Forelimb muscle (tissue), 1 donor: ENCODE measurements around the gene SLC25A31. TPM values are rescaled to one million over a fixed set of nuclear protein-coding genes. Genes with fewer than 3 reads are reported as not detected.

ENCODE experiments used
- DNase-seq: peaks from one replicate; pipeline ENCODE4 v3.0.0-alpha.2; 2013; ENCODE audit warnings: low read depth
- polyA plus RNA-seq: library from polyadenylated mRNA; unstranded; fragments of 120-200 nt; gene quantifications from one replicate; pipeline ENCODE4 v1.2.1, GENCODE V29; 2013; ENCODE audit not compliant: insufficient read length

Gene SLC25A31
- polyA plus RNA-seq, 1 donor: not detected

DNA sequence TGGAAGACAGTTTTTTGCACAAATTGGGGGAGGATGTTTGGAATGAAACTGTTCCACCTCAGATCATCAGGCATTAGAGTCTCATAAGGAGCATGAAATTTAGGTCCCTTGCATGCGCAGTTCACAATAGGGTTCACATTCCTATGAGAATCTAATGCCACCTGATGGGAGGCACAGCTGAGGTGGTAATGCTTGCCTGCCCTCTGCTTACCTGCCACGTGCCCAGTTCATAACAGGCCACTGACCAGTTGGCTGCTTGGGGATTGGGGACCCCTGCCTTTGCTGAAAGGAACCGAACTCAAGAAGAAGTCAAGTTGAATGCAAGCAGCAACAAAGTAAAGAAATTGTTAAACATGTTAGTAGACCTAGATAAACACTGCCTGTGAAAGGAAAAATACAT, 47.3 kb downstream of the SLC25A31 start:
- no peak for DNase-seq

DNA sequence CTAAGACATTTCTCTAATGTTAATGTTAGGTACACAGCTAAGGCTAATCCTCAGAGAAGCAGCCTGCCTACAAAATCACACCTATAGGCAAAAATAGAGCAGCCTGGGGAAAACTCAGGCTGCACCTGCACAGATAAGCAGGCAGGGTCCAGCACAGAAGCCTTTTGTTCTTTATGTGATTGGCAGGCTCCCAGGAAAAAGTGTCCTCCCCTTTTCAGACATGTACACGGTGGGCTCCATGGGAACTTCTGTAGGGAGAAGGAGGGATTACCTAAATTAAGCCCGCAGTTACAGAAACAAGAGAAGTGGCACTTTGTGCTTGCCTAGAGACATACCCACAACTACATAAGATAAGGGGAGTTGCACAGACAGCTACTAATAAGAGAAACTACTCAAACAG, 47.9 kb downstream of the SLC25A31 start:
- no peak for DNase-seq

DNA sequence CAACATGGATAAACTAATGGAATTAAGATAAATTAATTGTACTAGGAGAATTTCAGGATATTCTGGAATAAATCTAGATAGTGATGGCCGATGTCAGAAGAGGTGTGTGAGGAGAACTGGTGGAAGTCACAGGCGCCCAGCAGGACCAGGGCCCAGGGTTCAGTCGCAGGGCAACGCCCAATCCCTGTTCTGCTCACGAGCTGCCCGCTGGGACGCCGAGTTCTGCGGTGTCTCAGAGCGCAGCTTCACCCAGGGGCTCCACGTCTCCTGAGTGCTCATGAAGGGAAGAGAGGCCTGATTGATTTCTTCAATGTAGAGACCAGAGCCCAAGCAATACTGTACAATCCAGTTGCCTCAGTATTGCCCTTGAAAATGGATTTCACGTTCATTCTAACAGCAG, 50.4 kb downstream of the SLC25A31 start:
- DNase-seq: no peak

DNA sequence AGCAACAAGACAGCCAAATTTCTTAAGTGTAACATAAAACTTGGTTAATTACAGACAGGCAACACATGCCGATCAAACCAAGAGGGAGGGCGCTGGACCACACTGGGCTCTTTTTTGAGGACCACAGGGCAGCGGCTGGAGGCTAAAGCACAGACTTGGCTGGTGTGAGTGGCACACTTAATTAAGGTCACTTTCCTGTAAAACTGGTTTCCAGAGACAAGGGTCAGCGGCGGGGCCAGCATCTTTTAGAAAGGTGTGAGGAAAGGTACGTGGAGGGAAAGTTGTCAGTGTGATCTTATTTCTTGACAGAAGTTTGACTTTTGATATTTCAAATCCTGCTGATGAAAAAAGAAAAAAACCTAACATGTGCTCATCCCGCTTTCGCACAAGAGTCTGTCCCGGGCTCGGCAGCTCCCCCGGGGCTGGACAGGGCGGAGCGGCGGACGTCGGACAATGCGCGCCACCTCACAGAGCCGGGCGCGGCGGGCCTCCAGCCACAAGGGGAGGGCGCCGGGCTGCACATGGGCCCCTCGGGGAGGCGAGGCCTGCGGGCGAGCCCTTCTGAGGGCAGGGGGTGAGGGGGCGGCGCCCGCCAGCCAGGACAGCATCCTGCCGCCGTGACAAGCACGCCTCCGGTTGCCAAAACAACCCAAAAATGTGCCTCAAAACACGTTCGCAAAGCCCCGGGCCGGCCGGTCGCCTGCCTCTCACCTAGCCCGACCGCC, 51.3 kb downstream of the SLC25A31 start:
- DNase-seq: no peak

DNA sequence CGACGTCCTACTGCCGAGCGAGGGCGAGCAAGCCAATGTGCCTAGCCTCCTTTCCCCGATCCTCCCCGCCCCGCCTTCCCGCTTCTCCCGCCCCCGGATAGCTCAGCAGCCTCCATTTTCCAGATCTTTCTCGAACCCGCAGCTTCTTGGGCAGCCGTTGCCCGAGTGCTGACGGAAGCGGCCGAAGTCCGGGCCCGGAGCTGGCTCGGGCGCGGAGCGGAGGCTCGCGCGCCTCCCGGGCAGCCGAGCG, 51.8 kb downstream of the SLC25A31 start:
- DNase-seq: no peak

DNA sequence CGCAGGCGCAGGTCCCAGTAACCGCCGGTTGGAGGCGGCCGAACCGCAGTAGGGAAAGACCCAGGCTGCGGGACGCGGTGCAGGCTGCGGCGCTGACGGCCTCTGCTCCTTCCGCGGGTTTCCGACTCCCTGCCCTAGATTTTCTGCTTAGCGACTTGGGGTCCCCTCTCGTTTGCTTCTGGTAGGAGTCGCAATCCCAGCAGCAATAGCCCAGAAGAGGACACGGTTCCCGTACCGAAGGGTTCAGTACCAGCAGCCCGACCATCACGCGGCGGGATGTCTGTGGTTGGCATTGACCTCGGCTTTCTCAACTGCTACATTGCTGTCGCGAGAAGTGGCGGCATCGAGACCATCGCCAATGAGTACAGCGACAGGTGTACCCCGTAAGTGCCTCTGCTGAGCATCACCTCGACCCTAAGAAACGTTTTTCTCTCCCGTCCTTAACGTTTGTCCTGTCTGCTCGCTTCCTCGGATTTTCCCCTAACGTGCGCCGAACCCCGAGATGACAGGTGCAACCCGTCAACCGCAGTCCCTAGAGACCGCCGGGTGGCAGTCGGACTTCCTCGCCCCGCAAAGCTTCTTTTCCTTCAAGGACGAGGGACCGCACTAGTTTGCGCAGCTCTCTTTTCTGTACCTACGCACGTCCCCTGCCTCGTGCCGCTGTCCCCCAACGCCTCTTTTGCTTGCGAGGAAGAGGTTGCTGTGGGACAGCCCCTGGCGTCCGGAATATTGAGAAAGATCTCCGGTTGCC, 52.2 kb downstream of the SLC25A31 start, which contains the start of gene HSPA4L:
TSS of gene HSPA4L (plus strand) at position 48 of the 751 bp plus-strand sequence. CDS start at position 277, 229 bp downstream.
- DNase-seq: peak; percentile 72

DNA sequence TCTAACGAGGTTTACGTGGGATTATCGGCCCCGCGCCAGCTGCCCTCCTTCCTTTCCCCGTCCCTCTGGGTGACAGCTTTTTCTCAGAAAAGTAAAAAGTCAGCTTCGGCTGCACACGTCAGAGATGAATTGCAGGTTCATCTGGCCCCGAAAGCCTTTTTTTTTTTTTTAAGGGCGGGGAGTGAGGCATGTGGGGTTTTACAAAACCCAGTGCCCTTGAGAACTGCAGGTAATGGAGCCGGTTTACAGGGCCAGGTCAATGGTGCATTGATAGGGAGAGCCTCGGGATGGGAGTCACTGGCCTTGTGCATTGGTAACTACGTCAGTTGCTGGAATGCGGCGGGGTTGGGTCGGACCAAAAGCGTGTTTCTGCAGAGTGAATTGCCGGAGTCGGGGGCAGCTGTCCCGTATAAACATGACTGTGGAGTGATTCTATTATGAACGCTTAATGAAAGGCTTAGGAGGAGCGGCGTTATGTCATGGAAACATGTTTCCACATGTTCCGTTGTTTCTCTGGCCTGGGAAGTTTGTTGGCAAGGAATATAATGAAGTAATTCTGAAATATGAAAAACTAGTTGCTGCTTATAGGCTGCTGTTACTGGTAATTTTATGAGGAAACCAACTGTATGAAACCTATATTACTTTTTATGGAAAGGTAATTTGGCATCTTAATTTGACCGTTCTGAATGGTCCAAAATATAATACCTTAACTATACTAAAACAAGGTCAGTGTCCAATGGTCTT, 53.0 kb downstream of the SLC25A31 start:
- peak; percentile 84 for DNase-seq

DNA sequence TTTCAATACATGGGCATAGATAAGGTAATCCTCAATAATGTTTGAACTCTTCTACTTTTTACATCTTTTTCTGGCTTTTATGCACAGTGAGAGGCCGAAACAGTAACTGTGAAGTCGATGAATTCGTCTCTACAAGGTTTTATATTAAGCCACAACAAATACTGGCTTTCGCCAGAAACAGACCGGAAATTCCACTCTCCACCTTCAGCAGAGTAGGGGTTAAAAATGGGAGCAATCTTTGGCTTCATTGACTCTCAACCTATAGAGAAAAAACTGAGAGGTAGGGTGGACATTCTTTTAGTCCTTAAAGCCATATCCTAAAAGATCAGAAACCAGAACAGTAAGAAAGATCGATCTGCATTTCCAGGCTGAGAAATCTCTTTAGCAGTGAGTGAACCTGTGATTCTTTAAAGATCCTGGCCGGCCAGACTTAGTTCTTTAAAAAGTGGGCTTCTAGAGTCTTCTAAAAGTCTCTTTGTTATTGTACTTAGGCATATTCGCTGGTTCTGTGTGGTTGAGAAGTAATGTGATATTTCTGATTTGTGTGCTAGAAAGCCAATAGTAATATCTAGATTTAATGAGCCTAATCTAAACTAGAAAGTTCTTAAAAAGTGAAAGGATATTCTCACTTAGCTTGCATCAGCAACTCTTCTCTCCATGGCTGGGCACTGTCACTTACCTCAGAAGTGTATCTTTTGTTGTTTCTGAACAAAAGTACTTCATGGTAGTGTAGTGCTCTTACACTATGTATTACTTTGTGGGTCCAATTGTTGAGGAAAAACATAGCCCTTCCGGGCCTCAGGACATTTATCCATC, 54.0 kb downstream of the SLC25A31 start:
- no peak for DNase-seq

DNA sequence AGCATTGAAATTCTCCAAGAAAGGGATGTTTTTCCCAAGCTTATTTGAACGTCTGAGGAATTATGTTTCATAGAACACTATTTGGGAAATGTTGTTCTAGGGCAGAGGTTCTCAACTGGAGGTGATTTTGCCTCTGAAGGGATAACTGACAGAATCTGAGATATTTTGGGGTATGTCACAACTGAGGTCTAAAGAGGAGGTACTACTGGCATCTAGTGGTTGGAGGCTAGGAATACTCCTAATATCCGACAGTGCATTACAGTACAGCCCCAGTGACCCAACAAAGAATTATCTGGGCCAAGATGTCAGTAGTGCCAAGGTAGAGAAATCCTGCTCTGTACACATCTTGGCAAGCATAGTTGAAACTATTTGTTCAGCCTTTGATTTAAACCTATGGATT, 58.3 kb downstream of the SLC25A31 start:
- DNase-seq: no peak

DNA sequence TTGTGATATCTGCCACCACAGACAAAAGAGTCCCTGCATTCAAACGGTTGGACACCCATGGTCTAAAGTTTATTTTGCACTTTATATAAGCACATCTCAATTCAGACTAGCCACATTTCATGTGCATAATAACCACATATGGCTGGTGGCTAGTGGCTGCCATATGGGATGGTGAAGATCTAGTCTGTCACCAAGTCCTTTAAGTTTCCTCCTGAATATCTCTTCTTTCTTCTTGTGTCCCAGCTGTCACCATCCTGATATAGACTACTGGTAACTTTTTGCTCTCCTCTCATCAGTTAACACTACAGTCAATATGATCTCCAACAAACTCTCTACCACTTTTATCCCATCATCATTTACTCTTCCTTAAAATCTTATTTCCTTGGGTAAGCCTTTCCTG, 61.2 kb downstream of the SLC25A31 start:
- DNase-seq: no peak

DNA sequence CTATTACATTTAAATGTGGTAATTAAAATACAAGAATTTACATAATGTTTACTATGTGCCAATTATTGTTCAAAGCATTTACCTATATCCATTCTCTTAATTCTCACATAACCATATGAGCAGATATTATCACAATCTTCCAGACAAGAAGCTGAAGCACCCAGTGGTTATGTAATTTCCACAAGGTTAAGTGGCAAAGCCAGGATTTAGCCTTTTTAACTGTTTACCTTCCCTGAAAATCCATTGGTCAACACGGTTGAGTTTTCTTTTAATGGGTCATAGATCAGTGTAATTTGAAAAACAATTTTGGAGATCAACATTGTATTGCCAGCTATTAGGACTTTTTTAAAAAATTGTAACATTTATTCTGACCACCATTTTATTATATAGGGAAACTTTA, 63.3 kb downstream of the SLC25A31 start:
- no peak for DNase-seq

DNA sequence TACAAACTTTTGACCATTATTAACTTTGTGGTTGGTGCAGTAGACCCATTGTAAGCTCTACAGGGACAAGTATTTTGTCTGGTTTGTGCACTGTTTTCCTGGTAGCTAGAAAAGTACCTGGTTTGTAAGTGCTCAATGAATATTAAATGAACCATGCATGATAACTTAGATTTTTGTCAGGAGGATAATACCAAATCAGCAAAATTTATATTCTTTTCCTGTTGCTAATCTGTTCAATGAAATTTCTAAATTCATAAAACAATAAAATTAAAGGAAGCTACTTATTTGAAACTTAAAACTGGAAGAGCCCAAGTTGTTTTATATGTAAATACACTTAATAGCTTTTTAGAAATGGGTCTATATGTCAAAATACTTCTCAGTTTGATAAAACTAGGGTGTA, 69.5 kb downstream of the SLC25A31 start:
- no peak for DNase-seq

DNA sequence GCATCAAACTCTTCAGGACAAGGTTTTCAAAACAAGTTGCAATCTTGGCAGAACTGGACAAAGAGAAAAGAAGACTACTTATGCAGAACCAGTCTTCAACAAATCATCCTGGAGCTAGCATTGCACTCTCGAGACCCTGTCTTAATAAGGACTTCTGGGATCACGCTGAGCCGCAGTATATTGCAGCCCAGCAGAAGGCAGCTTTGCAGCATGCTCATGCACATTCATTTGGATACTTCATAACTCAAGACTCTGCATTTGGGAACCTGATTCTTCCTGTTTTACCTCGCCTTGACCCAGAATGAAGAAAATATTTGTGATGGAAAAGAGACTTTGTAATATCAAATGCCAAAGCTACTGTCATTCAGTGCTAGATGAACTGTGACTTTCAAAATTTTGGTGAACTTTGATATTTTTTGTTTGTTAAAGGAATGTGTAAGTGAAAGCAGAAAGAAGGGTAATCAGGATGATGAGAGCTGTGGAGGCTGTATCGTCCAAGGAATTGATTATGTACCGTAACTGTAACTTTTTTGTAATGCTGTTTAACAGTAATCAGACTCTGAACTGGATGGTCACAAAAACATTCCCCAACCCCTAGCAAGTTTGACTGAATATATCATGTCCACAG, 79.1 kb downstream of the SLC25A31 start:
- no peak for DNase-seq

DNA sequence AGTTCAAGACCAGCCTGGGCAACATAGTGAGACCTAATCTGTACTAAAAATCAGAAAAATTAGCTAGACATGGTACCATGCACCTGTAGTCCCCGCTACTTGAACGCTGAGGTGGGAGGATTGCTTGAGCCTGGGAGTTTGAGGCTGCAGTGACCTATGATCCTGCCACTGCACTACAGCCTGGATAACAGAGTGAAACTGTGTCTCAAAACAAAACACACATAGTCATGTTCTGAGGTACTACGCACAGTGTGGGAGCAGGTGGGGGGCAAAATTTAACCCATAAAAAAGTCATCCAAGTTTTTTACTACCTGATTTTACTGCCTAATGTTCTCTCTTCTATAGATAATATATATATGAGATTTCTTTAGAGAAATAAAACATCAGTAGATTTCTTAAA, 80.4 kb downstream of the SLC25A31 start:
- no peak for DNase-seq

DNA sequence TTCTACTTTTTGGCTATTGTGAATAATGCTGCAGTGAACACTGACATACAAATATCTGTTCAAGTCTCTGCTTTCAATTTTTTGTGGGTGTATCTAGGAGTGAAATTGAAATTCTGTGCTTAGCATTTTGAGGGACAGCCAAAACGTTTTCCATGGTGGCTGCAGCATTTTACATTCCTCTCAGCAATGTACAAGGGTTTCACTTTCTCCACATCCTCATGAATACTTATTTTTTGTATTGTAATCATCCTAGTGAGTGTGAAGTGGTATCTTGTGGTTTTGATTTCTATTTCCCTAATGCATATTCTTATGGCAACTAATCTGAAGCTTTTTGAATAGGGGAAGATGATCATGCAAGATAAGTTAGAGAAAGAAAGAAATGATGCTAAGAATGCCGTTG, 92.2 kb downstream of the SLC25A31 start:
- no peak for DNase-seq

Other genes with a start within 250 kb of the SLC25A31 start
- 8.1 TPM for gene INTU, start 97.4 kb upstream of the SLC25A31 start, polyA plus RNA-seq
- 9.0 TPM for gene HSPA4L, start 51.9 kb downstream of the SLC25A31 start, polyA plus RNA-seq
- gene PLK4, start 150.5 kb downstream of the SLC25A31 start, polyA plus RNA-seq: 8.9 TPM
- gene MFSD8, start 234.8 kb downstream of the SLC25A31 start, polyA plus RNA-seq: 15.4 TPM
- 18.2 TPM for gene ABHD18, start 235.0 kb downstream of the SLC25A31 start, polyA plus RNA-seq